HG03064 (cell line): Measurements from ENCODE around the gene PAN2.
"Not testable (repeated sequence)": the region's sequence is repeated elsewhere in the genome, so short reads cannot be mapped to it uniquely, and the experiment has no call there.

Experiments used
- ATAC-seq: cut with Tn5 transposase; IDR thresholded peaks from one replicate; pipeline ENCODE4 v1.9.1; 2021; ENCODE audit warnings: low read depth; ENCODE audit not compliant: unreplicated experiment

PAN2 gene

GRCh38 chr12:56333679-56334489 is at the start of gene PAN2:
Gene PAN2 (minus strand): TSS chr12:56334000. CDS start chr12:56333094, 906 bp downstream.
- ATAC-seq: peak; percentile 80

DNA sequence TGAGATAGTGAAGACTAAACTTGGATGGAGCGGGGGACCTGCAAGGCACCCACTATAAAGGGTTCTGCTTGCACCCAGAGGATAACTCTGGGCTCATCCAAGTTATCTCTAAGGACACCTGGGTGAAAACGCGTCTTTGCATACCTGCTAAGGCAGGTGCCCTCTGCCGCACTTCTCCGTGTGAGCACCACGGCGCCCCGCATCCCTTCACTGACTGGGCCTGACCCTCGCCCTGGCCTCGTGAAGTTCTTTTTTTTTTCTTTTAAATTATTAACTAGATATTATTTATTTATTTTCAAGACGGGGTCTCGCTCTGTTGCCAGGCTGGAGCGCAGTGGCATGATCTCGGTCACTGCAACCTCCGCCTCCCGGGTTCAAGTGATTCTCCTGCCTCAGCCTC is 48.8 kb upstream of the PAN2 start:
- no peak for ATAC-seq

GRCh38 chr12:56377989-56378316 is 44.2 kb upstream of the PAN2 start:
- no peak for ATAC-seq

GRCh38 chr12:56377310-56377988 is 43.6 kb upstream of the PAN2 start:
- no peak for ATAC-seq

GRCh38 chr12:56375598-56376434 is 42.0 kb upstream of the PAN2 start:
- peak; percentile 65 for ATAC-seq

DNA sequence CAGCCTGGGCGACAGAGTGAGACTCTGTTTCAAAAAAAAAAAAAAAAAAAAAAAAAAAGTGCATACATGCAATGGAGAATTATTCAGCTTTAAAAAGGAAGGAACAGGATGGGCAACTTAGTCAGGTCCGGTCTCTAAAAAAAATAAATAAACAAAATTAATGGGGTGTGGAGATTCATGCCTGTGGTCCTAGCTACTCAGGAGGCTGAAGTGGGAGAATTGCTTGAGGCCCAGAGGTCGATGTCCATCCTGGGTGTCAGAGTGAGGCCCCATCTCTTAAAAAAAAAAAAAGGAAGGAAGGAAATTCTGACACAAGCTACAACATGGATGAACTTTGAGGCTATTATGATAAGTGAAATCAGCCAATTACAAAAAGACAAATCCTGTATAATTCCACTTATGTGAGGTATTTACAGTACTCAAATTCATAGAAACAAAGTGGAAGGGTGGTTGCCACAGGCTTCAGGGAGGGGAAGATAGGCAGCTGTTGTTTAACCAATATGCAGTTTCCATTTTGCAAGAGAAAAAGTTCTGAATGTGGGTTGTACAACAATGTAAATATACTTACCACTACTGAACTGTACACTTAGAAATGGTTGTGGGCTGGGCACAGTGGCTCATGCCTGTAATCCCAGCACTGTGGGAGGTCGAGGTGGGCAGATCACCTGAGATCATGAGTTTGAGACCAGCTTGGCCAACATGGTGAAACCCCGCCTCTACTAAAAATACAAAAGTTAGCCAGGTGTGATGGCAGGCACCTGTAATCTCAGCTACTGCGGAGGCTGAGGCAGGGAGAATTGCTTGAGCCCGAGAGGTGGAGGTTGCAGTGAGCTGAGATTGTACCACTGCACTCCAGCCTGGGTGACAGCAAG is 41.2 kb upstream of the PAN2 start:
- peak; percentile 33 for ATAC-seq

- ATAC-seq: no peak
Observed at GRCh38 chr12:56373515-56373914, 39.7 kb upstream of the PAN2 start.

DNA sequence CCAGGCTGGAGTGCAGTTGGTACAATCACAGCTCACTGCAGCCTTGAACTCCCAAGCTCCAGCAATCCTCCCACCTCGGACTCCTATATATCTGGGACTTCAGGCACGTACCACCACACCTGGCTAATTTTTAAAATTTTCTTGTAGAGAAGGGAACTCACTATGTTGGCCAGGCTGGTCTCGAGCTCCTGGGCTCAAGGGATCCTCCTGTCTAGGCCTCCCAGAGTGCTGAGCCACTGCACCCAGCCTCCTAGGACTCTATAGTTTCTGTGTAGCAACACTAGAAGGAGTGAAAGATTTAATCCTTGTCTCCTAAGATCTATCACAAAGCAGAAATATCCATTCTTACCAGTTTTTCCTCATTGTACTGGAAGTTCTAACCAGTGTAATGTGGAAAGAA is 33.1 kb upstream of the PAN2 start:
- no peak for ATAC-seq

DNA sequence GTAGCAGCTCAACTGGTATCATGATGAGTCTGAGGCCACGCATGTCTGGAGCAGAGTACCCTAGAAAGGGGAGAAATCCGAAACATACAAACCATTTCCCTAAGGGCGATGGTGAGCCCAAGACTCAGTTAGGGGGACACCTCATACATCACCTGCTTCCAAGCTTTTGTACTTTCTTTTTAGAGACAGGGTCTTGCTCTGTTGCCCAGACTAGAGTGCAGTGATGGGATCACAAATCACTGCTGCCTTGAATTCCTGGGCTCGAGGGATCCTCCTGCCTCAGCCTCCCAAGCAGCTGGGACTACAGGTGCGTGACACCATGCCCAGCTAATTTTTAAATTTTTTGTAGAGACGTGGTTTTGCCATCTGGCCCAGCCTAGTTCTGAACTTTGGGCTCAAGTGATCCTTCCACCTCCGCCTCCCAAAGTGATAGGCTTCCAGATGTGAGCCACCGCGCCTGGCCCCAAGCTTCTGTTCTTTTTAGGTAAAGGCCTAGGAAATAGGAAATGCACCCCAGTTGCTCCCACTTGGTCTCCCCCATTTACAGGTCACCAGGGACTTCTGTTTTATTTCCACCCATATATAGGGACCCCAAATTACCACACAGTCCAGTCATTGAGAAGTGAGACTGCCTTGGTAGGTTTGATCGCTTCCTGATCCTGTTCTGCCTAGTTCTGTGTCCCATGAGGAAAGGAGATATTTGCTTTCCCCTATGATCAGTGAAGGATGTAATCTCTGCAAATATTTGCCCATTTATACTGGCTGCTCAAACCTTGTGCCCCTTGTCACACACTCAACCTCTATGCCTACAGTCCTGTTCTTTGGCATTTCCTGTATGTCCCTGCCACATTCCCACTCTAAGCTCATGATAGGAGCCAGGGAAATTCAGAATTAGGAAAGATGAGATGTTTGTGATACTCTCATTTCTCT is 28.6 kb upstream of the PAN2 start, which contains the start of gene APOF:
Gene APOF (minus strand): TSS at position 728 of the 930 bp plus-strand sequence. CDS start 112 bp downstream, at position 616.
- no peak for ATAC-seq

DNA sequence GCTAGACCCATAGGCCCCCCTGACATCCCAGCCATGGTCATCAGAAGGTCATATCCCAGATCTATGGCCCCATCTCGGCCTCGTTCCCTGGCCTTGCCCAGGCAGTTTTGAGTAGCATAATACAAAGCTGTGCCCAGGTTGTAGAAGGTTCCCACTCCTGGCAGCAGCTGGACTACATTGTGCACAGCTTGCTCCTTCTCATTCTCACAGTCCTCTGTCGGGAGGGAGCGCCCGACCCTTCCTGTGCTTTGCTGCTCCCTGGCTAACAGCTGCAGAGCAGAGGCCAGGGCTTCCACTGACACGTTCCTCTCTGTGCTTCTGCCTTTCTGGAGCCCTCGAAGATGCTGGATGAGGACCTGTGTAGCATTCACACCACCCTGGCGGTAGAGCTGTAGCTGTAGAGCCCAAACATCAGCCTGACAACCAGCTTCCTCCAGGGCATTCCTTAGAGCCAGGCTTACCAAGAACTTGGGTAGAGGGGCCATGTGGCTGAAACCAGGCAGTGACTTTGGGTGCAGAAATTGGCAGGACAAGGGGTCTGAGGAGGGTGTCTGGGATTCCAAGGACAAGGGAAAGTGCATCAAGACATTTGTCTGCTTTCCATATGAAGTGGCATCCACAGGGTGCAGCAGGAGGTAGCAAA is 27.8 kb upstream of the PAN2 start:
- no peak for ATAC-seq

- peak; percentile 89 for ATAC-seq
Observed at GRCh38 chr12:56359851-56360767, 26.3 kb upstream of the PAN2 start, which contains the start of gene STAT2. Gene STAT2 (minus strand): TSS chr12:56360107. CDS start chr12:56356571, 3,536 bp downstream.

DNA sequence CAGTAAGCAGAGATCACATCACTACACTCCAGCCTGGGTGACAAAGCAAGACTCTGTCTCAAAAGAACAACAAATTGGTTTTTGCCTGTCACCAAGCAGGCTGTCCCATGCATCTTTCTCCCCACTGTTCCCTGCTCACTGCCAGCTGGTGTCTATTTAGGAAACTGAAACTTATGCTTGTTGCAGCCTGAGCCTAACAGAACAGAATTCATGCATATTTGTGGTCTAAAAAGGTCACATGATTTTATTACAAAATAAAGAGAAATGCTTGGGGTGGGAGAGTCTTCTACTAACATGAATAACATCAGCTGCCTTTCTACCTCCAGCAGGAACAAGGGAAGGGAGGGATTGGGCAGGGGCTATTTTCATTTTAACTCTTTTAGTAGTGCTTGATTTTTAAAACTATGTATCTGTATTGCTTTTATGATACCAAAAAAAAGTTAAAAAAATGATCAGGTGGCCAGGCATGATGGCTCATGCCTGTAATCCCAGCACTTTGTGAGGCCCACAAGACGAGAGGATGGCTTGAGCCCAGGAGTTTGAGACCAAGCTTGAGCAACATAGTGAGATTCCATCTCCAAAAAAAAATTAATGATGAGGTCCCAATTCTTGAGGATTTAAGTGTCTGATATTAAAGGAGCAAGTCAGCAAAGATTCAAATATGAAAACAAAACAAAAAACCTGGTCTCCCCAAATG is 25.2 kb upstream of the PAN2 start:
- no peak for ATAC-seq

GRCh38 chr12:56351325-56351724 is 17.5 kb upstream of the PAN2 start:
- ATAC-seq: no peak

- ATAC-seq: no peak
Observed at GRCh38 chr12:56350662-56351061, 16.9 kb upstream of the PAN2 start.

DNA sequence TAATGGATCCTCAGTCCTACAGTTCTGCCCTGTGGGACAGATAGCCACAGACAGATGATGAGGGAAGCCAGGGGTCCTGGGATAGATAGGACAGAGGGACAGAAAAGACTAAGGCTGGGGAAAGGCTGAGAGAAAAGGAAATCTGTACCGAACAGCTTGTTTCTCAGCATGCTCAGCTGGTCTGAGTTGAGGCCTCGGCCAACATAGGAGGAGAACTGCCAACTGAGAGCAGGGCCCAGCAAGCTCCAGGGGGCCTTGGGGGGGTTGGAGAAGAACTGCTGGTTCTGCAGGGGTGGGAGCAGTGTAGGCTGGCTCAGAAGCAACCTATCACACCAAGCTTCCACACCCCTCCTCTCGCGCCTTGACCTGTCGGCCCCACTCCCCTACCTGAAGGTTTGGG is 15.0 kb upstream of the PAN2 start:
- ATAC-seq: no peak

GRCh38 chr12:56347255-56347654 is 13.5 kb upstream of the PAN2 start:
- not testable (repeated sequence) for ATAC-seq

GRCh38 chr12:56346675-56347074 is 12.9 kb upstream of the PAN2 start:
- no peak for ATAC-seq
